ENCODE data around the gene JMJD1C. TPM values are rescaled to one million over a fixed set of nuclear protein-coding genes. Genes with fewer than 3 reads are reported as not detected.
A peak's percentile ranks its signal among the peaks of the same experiment; 100 is the strongest.

JMJD1C gene
- total RNA-seq, 1 donor from 2014 or later, result 105 TPM

- TF ChIP-seq POLR2A (IDR thresholded peaks at IDR 0.05), result no peak
- no peak for TF ChIP-seq CTCF (IDR thresholded peaks at IDR 0.05)
- TF ChIP-seq POLR2AphosphoS5 (IDR thresholded peaks at IDR 0.05; ENCODE audit: insufficient read depth in 1 of 2, low read depth in 1 of 2), result peak; percentile 35 to 79
- no peaks in the 10 kb centered on the region for H3K27me3 ChIP-seq
- intact Hi-C loops (cut with DNase I), result no loop called here
- peak overlapping the region in 1 of 2 donors; percentile 0 for H3K4me3 ChIP-seq
- peaks cover 21% of the 10 kb centered on the region for H3K4me1 ChIP-seq
- peak overlapping the region; percentile 73 for H3K27ac ChIP-seq
- H3K9me3 ChIP-seq, result no peaks in the 10 kb centered on the region
- no peak for DNase-seq (ENCODE audit: extremely low spot score in 2 of 2)
- no peaks in the 10 kb centered on the region for H3K36me3 ChIP-seq
Measured at GRCh38 chr10:63491588-63492316, 26.0 kb upstream of the JMJD1C start.

- no peak for DNase-seq (ENCODE audit: extremely low spot score in 2 of 2)
- H3K4me3 ChIP-seq, result no peak overlapping the region
- intact Hi-C loops (cut with DNase I), result no loop called here
- H3K27me3 ChIP-seq, result no peaks in the 10 kb centered on the region
- no peak overlapping the region for H3K27ac ChIP-seq
- H3K9me3 ChIP-seq, result no peaks in the 10 kb centered on the region
- no peaks in the 10 kb centered on the region for H3K36me3 ChIP-seq
- TF ChIP-seq CTCF (IDR thresholded peaks at IDR 0.05) (no peak), POLR2AphosphoS5 (IDR thresholded peaks at IDR 0.05; ENCODE audit: insufficient read depth in 1 of 2, low read depth in 1 of 2) (no peak), POLR2A (IDR thresholded peaks at IDR 0.05) (no peak)
- H3K4me1 ChIP-seq, result peaks cover 27% of the 10 kb centered on the region
Measured at GRCh38 chr10:63489838-63490237, 24.1 kb upstream of the JMJD1C start.

- no peak for DNase-seq (ENCODE audit: extremely low spot score in 2 of 2)
- intact Hi-C loops (cut with DNase I), result no loop called here
- no peaks in the 10 kb centered on the region for H3K9me3 ChIP-seq
- H3K27me3 ChIP-seq, result no peaks in the 10 kb centered on the region
- H3K4me3 ChIP-seq, result no peak overlapping the region
- no peaks in the 10 kb centered on the region for H3K36me3 ChIP-seq
- no peak overlapping the region for H3K27ac ChIP-seq
- peaks cover 27% of the 10 kb centered on the region for H3K4me1 ChIP-seq
- no peak for TF ChIP-seq CTCF (IDR thresholded peaks at IDR 0.05)
- no peak for TF ChIP-seq POLR2AphosphoS5 (IDR thresholded peaks at IDR 0.05; ENCODE audit: insufficient read depth in 1 of 2, low read depth in 1 of 2)
- no peak for TF ChIP-seq POLR2A (IDR thresholded peaks at IDR 0.05)
Measured at GRCh38 chr10:63487990-63488389, 22.2 kb upstream of the JMJD1C start.

GRCh38 chr10:63483983-63484382 is 18.2 kb upstream of the JMJD1C start:
- intact Hi-C loops (cut with DNase I), result no loop called here
- Histone ChIP-seq H3K27me3 (no peaks in the 10 kb centered on the region), H3K9me3 (no peaks in the 10 kb centered on the region), H3K4me3 (no peak overlapping the region), H3K36me3 (no peaks in the 10 kb centered on the region), H3K4me1 (peaks cover 26% of the 10 kb centered on the region), H3K27ac (no peak overlapping the region)
- TF ChIP-seq POLR2A (IDR thresholded peaks at IDR 0.05), result no peak
- no peak for TF ChIP-seq CTCF (IDR thresholded peaks at IDR 0.05)
- TF ChIP-seq POLR2AphosphoS5 (IDR thresholded peaks at IDR 0.05; ENCODE audit: insufficient read depth in 1 of 2, low read depth in 1 of 2), result no peak
- DNase-seq (ENCODE audit: extremely low spot score in 2 of 2), result no peak

GRCh38 chr10:63481815-63482421 is 16.1 kb upstream of the JMJD1C start:
- Histone ChIP-seq H3K27me3 (no peaks in the 10 kb centered on the region), H3K36me3 (no peaks in the 10 kb centered on the region), H3K4me3 (no peak overlapping the region), H3K9me3 (no peaks in the 10 kb centered on the region), H3K4me1 (peaks cover 19% of the 10 kb centered on the region), H3K27ac (no peak overlapping the region)
- TF ChIP-seq POLR2AphosphoS5 (IDR thresholded peaks at IDR 0.05; ENCODE audit: insufficient read depth in 1 of 2, low read depth in 1 of 2) (no peak), CTCF (IDR thresholded peaks at IDR 0.05) (no peak), POLR2A (IDR thresholded peaks at IDR 0.05) (no peak)
- DNase-seq (ENCODE audit: extremely low spot score in 2 of 2), result no peak
- intact Hi-C loops (cut with DNase I), result no loop called here
